GM12892 (cell line): ENCODE measurements around the gene TMCC1.

Source experiments
- POLR2A ChIP-seq: IDR thresholded peaks from 2 replicates; pipeline ENCODE4 v1.6.1; 2011; ENCODE audit warnings: low read depth, low read length, control low read depth
- POLR2AphosphoS5 ChIP-seq: IDR thresholded peaks from 2 replicates; pipeline ENCODE4 v1.6.1; 2011; ENCODE audit warnings: low read depth, low read length, control low read depth
- TAF1 ChIP-seq: IDR thresholded peaks from 2 replicates; pipeline ENCODE4 v1.6.1; 2011; ENCODE audit warnings: low read depth, mild to moderate bottlenecking, control low read depth, low read length, borderline replicate concordance

DNA sequence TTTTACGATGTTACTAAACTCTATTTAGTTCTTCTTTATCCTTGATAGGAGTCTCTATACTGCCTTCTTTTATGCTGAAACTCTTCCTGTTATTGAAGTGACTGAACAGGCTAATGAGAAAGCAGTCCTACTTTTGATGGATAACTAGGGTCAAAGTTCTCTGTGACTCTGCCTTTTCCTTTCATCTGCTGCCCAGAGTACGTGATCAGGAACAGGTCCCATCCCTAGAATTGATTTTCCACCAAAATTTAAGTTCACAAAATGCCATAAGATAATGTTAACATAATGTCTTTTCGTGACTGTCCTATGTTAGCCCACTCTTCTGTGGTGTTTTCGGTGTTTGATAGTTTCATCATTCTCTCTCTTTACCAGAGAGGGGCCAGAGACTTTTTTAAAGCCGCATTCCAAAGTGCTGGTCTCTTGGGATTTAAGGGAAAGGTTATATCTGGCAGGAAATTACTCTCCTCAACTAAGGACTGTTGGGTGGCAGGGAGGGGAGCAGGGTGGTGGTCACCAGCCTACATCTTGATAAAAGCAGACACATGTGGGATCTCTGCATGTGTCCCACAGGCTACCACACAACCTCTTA is 236.8 kb downstream of the TMCC1 start:
- TF ChIP-seq POLR2AphosphoS5 = no peak
- no peak for TF ChIP-seq POLR2A
- TF ChIP-seq TAF1 = no peak
